HG03469 (cell line): ENCODE results near the gene HOXC10.

Experiments
- ATAC-seq: cut with Tn5 transposase; IDR thresholded peaks from one replicate; pipeline ENCODE4 v1.9.1; 2021; ENCODE audit warnings: mild to moderate bottlenecking, moderate library complexity, moderate number of reproducible peaks; ENCODE audit not compliant: unreplicated experiment

Gene HOXC10

DNA sequence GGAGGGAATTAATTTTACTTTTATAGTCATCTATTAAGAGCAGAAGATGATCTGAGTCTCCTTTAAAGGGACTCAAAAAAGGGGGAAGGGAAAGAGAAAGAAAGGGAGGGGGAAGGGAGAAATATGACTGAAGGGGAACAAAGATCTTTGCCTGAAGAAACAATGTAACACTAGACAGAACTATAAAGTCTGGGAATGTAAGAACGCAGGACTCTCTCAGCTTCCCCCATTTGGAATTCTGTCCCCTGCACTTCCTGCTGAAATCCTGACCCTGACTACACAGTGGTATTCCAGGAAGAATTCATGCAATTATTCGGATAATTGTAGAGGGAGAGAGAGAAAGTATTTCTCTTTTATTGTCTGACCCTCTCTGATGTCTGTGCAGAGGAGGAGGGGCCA is 20.6 kb upstream of the HOXC10 start:
- no peak for ATAC-seq

DNA sequence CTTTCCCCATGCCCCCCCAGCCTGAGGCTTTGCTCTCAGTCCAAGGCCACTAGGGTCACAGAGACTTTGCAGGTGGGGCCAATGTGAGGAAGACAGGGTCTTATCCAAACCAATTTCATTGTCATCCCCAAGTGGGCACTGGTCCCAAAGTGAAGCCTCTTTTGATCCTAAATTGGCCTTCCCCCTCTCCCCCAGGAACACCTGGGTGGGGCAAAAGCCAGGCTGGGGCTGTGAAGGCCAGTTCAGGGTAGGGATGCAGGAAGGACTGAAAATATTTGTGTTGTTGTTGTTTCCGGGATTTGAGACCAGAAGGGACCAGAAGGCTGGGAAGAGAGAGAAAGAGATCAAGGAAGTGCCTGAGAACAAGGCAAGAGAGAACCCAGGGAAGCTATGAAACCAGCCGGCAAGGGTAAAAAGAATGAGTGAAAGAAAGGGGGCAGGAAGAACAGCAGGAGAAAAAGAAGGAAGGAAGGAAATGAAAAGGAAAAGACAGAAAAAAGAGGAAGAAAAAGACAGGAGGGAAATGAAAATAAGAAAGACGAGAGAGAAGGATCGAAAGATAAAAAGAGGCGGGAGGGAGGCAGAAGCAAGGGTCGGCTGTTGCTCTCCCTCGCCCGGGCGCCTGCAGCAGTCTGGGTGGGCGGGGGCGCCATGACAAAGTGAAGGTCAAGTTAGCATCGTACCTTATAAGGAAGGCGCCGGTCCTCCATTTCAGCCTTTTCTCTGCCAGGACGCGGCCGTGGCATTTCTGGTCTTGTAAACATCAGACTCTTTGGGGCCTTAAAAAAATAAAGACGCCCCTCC is 19.5 kb upstream of the HOXC10 start:
- no peak for ATAC-seq

DNA sequence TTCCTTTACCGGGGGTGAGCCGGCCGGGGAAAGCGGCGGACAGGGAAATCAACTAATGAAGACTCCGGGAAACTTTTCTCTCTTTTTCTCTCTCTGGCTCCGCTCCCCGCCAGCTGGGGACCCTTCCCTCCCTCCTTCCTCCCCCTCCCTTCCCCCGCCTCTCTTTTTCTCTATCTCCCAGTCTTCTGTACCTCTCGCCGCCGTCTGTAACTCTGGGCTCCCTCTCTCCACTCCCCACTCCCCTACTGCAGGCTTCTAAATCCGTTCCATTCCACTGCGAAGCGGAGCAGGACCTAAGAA is 18.9 kb upstream of the HOXC10 start:
- ATAC-seq = no peak

DNA sequence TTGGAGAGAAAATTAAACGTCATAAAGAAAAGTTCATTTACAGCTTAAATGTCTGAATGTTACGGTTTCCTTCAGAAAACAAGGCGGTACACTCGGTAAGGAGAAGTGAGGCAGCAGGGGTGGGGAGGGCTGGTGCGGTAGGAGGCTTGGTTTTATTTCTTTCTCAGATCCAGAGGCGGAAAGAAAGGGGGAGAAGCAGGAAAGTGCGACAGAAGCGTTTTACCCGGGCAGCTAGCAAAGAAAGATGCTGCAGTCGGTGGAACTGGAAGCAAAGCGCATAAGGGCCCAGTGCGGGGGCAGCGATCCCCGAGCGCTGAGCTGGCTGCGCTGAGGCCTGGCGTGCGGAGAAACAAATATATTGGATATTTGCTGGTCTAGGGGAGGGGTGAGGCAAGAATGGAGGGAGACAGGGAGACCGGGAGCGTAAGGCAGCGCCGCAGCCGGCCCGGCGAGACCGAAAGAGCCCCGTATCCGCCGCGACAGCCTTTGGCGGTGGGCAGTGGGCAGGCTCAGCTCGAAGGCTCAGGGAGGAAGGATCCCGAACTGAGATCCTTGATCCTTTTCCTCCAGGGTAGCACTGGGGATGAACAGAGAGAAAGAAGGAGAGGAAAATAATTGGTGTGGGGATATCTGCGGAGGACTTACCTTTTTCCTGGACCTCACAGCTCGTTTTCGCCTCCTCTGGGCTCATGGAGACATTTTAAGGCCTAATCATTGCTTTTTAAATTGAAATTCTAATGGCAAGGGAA is 18.4 kb upstream of the HOXC10 start:
- ATAC-seq = no peak

DNA sequence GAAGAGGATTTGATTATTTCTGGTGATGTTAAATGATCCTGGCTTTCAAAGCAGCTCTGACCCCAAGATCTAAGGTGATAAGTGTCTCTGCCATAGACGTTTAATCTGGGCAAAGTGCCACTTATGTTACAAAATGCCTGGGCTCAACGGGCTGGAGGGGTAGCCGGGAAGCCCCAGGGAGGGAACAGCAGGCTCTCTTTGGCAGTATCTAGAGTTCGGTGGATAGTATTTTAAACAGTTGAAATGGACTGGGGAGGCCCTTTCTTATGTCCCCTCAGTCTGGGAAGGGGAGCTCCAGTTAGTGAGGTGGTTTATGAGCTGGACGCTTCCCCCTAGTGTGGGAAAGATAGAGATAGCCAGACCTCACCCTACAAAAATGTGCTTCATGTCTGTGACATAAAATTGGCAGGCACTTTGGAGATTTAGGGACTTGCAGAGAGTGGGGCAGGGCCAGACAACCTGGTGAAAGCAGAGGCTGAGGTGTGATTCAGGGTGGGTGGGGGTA is 17.5 kb upstream of the HOXC10 start:
- no peak for ATAC-seq

DNA sequence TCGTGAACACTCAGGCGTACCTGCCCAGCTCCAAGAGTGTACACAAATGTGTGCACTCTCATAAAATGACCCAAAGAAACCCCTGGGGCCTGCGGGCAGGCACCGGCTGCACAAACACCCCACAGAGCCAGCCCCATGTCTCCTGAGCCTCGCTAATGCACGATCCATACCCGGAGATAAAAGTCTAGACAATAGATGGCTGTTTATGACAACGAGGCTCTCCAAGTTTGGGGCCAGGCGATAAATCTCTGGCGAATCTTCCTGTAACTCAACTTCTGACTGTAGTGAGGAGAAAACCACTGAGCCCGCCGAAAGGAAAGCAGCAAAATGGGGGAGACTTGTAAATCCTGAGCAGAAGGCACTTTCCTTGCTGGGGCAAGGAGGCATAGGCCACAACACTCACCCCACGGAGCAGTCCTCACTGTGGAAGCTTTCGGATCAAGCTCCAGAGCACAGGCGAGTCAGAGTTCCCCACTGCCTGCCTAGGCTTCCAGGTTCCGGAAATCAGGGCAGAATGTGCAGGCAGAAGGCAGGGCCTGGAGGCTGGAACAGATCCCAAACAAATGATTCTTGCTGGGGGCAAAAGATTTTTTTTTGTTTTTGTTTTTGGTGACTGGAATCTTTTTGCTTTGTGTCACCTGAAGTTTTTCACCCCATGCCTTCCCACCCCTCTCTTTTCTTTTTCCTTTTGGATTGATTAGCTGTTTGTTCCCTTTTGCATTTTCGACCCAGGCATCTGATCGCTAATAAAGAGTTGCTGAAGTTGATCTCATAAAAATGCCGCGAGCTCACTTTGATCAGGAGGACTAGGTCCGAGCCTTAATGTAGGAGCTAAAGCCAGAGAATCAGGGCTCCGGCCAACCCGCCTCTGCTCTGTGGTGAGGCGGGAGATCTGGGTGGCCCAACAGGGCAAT is 16.5 kb upstream of the HOXC10 start:
- no peak for ATAC-seq

DNA sequence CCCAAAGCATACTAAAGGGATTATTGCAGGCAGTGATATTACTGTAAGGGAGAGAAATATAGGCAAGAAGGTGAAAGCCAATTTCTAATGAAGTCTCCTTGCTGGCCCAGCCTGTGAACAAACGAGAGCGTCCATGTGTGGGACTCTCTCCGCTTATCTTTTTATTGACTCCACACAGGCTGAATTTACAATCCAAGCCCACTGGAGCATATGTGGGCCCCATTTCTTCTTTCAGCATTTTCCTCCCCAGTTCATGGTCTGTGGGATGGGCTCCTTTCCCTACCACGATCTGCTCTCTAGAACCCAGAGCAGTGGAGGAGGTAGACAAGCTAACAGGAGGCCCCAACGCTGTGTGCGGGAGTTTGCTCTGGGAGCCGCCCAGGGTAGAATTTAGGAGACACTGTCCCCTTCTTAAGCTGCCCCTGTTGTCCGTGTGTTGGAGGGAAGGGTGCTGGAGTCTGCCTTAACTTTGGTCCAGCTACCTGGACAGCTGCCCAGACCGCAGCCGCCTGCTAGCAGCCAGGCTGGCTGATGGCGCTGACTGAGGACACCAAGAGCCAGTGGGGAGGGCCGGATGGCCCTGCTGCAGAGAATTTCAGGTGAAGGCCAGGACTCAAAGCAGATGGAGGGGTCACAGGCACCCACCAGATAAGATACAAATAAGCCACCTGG is 15.2 kb upstream of the HOXC10 start:
- ATAC-seq = no peak

DNA sequence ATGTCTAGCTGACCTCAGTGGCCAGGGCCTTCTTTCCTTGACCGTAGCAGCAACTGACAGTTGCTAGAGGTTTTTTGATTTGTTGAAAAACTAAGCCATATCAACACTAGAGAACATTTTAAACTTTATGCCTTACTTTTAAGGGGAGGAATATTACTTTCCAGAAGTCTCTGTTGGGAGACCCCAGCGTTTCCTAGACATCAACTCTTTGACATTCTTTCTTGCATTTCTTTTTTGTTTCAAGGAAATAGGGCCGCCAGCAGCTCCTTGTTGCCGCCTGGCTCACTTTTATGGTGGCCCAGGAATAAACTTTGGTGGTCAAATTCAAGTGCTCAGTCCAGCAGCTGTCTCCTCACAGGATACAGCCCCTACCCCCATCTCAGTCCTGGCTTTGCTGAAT is 14.5 kb upstream of the HOXC10 start:
- ATAC-seq = no peak

DNA sequence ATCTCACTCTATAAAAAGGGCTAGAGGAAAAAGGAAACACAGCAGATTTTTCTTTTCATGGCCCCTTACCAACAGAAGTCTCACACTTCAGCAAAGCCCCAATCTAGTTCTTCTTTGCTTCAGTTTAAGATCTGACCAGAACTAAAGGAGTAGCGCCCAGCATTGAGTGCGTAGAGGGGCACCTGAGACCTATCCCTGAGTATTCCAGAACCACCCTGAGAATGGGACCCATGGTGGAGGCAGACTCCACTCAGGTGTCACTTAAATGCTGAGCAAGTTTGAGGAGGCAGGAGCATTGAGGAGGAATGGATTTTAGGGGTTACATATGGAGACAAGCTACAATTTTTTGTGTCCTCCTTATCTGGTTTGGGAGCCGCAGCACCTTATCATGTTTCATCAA is 13.8 kb upstream of the HOXC10 start:
- no peak for ATAC-seq

DNA sequence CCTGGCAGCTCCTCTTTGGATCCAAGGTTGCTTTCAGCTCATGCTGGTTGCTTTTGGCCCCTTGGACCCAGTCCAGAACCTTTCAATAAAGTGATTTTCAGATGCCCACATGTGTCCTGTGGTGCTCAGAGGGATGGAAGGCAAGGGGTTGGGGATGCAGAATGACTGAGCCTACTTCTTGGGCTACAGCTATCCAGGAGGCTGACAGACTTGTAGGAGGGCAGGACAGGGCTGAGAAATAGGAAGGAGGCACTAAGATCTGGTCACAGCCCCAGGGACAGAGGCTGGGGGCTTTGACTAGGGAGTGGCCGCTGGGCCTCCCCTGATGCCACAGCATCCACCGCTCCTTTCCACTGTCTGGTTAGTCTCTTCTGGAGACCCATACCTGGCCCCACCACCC is 13.3 kb upstream of the HOXC10 start:
- ATAC-seq = no peak

DNA sequence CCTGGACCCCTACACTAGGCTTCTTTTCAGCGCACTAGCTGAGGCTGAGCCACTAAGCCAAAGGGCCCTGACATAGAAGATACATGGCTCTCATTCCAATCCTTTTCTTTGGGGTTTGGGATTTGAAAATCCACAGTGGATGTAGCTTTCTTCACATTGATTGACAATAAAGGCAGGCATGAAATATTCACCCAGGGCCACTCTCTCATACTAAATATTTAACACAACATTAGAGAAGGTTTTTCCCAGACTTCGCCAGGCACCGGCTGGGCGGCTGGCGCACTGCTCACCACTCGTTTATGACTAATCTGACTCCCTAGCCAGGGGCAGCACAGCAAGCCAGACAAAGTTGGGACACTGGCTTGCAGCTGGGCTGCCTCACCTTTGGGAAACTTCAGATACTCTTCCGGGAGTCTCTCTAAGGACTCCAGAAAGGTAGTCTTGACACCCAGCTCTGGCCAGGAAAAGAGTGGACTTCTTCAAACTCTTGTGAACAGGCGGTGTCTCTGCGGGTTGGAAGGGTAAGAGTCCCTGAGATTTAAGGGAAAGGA is 12.7 kb upstream of the HOXC10 start:
- no peak for ATAC-seq

DNA sequence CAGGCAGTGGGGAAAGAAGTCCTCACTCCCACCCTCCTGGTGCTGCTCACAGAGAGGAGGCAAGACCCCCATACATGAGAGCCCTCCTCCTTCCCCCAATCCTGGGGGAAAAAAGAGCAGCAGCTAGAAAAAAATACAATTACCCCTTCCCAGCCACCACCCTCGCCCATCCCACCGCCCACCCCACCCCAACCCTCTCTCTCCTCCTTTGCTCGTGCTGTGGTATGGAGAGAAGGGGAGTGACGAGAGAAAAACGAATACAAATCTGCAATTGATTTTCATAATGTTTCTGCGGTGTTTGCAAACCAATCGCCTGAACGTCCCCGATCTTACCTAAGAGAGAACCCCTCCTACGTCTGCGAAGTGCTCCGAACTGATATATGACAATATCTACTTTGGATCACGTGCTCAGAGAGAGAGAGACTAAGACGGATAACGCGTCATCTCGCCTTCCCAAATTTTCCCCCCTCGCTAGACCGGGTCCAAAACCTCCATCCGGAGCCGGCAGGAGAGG is 12.2 kb upstream of the HOXC10 start, which contains the start of gene HOXC11:
Gene HOXC11 (plus strand): TSS at position 405 of the 514 bp plus-strand sequence. CDS start 116 bp downstream, outside the sequence.
- ATAC-seq = no peak

DNA sequence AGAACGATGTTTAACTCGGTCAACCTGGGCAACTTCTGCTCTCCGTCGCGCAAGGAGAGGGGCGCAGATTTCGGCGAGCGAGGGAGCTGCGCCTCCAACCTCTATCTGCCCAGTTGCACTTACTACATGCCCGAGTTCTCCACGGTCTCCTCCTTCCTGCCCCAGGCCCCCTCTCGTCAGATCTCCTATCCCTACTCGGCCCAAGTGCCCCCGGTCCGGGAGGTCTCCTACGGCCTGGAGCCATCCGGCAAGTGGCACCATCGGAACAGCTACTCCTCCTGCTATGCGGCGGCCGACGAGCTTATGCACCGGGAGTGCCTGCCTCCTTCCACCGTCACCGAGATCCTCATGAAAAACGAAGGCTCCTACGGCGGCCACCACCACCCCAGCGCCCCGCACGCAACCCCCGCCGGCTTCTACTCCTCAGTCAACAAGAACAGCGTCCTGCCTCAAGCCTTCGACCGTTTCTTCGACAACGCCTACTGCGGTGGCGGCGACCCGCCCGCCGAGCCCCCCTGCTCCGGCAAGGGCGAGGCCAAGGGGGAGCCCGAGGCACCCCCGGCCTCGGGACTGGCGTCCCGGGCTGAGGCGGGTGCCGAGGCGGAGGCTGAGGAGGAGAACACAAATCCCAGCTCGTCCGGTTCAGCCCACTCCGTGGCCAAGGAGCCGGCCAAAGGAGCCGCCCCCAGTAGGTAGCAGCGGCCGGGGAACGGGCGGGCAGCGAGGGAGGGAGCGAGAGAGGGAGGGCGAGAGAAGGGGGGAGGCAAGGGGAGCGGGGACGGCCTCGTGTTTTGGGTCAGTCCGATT is 11.5 kb upstream of the HOXC10 start:
- no peak for ATAC-seq

DNA sequence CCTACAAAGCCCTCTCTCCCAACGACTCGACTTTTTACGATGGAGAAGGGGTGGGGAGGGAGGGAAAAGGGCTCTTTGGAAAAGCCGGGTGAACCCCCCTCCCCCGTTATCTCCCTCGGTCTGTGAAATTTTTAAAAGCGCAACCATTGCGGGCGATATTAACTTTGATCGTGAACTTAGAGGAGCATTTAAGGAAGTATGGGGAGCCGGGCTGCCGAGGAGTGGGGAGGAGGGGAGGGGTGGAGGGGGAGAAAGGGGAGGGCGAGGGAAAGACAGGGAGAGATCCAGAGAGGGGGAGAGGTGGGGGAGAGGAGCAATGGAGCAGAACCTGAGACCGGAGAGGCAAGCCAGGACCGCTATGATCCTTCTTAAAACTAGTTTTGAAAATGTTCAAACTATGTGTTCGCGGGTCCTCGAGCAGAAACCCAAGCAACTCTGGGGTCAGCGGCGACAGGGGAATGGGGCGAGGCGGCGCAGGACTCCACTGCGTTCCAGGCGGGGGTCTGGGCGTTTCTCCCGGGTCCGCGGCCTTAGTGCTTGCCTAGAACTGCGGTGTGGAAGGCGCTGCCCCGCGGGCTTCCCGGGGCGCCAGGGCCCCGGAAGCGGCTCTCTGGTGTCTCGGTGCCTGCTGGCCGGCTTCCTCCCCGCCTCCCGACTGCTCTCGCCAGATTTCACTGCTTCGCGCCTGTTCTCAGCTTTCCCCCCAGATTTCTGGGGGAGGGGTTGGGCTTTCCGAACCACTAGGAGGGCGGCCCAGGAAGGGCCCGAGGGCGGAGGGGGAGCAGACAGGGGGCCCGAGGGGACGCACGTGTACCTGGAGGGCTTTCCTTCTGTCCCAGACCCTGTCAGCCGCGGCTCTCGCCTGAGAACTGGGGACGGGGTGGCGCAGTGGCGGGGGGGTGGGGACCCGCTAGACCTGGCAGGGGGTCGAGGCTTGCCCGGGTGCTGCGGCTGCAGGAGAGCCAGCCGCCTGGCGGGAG is 10.6 kb upstream of the HOXC10 start, which contains the start of gene HOTAIR:
Gene HOTAIR (minus strand): TSS at position 871 of the 980 bp plus-strand sequence.
- no peak for ATAC-seq

DNA sequence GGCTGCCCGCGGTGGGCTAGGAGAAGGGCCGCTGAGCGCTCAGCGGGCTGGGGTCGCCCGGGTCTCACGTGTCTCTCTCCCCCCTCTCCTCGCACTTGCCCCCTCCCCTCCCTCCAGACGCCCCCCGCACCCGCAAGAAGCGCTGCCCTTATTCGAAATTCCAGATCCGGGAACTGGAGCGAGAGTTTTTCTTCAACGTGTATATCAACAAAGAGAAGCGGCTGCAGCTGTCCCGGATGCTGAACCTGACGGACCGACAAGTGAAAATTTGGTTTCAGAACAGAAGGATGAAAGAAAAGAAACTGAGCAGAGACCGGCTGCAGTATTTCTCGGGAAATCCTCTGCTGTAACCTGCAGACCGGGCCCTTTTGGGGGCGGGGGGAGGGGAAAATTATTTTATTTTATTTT is 9.9 kb upstream of the HOXC10 start:
- ATAC-seq = no peak

DNA sequence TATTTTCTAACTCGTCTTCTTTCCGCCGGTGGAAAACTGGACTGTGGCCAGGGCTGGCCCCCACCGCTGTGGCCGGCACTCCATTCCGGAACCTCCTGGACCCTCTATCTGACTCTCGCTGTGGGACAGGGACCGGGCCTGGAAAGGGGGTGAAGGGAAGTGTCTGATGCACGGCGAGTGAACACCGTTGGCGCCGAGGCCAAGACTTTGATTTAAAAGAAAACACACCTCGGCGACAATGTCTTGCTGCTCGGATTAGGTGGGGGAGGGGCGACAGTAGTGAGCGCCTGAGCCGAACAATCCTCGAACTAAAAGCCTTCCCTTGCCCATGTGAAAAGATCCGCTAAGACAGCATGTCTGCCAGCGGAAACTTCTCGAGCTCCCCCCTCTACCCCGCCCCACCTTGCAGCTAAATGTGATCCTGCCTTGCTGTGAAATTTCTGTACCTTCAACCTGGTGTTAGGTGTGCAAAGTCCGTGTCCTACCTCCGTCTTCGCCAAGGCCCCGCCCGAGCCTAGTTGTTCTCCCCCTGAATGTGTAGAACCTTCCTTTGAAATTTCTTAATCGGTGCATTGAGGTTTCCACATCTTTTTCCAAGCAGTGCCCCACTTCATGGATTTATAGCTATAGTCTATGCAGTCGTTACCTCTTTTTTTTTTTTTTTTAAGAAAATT is 9.3 kb upstream of the HOXC10 start:
- no peak for ATAC-seq

DNA sequence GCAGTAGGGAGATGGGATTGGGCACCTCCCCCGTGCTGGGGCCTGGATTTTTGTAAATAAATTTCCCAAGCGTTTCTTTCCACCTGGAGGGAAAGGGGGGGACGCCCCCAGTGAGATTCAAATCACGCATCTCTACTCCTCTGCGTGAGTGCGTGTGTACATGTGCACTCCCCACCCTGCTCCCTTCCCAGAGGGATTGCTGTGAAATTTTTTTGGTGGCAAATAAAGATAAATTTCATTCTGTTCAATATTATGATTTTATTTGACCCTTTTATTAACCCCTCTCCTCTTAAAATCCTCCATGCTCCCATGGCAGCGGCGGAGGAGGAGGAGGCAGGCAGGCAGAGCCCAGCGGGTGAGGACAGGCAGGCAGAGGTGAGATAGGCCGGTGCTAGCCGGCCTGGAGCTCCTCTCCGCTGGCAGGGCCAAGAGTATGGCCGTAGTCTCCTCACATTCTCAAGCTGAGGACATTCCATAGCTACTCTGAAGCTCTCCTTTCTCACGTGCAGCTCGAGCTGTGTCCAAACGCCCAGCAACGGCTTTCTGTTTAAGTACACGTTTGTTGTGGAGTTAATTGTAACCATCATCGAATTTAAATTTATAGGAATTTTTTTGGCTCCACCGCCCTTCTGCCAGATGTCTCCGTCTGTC is 8.6 kb upstream of the HOXC10 start:
- no peak for ATAC-seq
